Endothelial cell (in vitro differentiated cells): ENCODE data around the gene USP27X. TPM values are rescaled to one million over a fixed set of nuclear protein-coding genes. Genes with fewer than 3 reads are reported as not detected.

Experiments used
- DNase-seq: peaks from one replicate; pipeline ENCODE4 v3.0.0; 2021; ENCODE audit warnings: low spot score
- H3K27ac Mint-ChIP-seq: one replicate; pipeline ENCODE4 v1.8.0; 2021; ENCODE audit warnings: mixed read lengths, inconsistent platforms; ENCODE audit not compliant: unreplicated experiment
- H3K27me3 Mint-ChIP-seq: one replicate; pipeline ENCODE4 v1.8.0; 2021; ENCODE audit warnings: mild to moderate bottlenecking, moderate library complexity, mixed read lengths, inconsistent platforms; ENCODE audit not compliant: unreplicated experiment
- H3K36me3 Mint-ChIP-seq: one replicate; pipeline ENCODE4 v1.8.0; 2021; ENCODE audit warnings: mild to moderate bottlenecking, low read depth, mixed read lengths, inconsistent platforms; ENCODE audit not compliant: unreplicated experiment
- H3K4me1 Mint-ChIP-seq: one replicate; pipeline ENCODE4 v1.8.0; 2021; ENCODE audit warnings: mild to moderate bottlenecking, mixed read lengths, inconsistent platforms; ENCODE audit not compliant: unreplicated experiment
- H3K4me3 Mint-ChIP-seq: one replicate; pipeline ENCODE4 v1.8.0; 2021; ENCODE audit warnings: mild to moderate bottlenecking, mixed read lengths, inconsistent platforms; ENCODE audit not compliant: unreplicated experiment
- H3K9me3 Mint-ChIP-seq: one replicate; pipeline ENCODE4 v1.8.0; 2021; ENCODE audit warnings: mixed read lengths, inconsistent platforms; ENCODE audit not compliant: unreplicated experiment
- total RNA-seq: library from RNA; stranded (reverse); fragmentation: NEBNext Ultra II Directional; extraction: Animal tissue kit (Norgen Biotek cat#: 25700); gene quantifications from one replicate; pipeline ENCODE4 v1.2.1, GENCODE V29; 2021; ENCODE audit not compliant: unreplicated experiment
- TF ChIP-seq, protein P1 (sequence below): fragments of 200-600 bp; sonication (generic); IDR thresholded peaks from one replicate; pipeline ENCODE4 v1.5.0; 2021; ENCODE audit warnings: antibody characterized with exemption; ENCODE audit not compliant: unreplicated experiment

The USP27X gene
- total RNA-seq, 1 donor from 2014 or later: 6.6 TPM

DNA sequence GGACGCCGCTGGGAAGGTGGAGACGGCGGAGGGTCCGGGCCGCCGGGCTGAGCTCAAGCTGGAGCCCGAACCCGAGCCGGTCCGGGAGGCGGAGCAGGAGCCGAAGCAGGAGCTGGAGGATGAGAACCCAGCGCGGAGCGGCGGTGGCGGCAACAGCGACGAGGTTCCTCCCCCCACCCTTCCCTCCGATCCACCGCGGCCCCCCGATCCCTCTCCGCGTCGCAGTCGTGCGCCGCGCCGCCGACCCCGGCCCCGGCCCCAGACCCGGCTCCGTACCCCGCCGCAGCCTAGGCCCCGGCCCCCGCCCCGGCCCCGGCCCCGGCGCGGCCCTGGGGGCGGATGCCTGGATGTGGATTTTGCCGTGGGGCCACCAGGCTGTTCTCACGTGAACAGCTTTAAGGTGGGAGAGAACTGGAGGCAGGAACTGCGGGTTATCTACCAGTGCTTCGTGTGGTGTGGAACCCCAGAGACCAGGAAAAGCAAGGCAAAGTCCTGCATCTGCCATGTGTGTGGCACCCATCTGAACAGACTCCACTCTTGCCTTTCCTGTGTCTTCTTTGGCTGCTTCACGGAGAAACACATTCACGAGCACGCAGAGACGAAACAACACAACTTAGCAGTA lies 483 bp downstream of the USP27X start:
- Mint-ChIP-seq H3K9me3 (no peaks in the 10 kb centered on the region), H3K4me1 (peaks cover 15% of the 10 kb centered on the region), H3K36me3 (no peaks in the 10 kb centered on the region), H3K27ac (peak overlapping the region; percentile 18), H3K4me3 (peak overlapping the region; percentile 90), H3K27me3 (peaks cover 3% of the 10 kb centered on the region)
- no peak for DNase-seq
- TF ChIP-seq, protein P1, sequence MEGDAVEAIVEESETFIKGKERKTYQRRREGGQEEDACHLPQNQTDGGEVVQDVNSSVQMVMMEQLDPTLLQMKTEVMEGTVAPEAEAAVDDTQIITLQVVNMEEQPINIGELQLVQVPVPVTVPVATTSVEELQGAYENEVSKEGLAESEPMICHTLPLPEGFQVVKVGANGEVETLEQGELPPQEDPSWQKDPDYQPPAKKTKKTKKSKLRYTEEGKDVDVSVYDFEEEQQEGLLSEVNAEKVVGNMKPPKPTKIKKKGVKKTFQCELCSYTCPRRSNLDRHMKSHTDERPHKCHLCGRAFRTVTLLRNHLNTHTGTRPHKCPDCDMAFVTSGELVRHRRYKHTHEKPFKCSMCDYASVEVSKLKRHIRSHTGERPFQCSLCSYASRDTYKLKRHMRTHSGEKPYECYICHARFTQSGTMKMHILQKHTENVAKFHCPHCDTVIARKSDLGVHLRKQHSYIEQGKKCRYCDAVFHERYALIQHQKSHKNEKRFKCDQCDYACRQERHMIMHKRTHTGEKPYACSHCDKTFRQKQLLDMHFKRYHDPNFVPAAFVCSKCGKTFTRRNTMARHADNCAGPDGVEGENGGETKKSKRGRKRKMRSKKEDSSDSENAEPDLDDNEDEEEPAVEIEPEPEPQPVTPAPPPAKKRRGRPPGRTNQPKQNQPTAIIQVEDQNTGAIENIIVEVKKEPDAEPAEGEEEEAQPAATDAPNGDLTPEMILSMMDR: no peak

DNA sequence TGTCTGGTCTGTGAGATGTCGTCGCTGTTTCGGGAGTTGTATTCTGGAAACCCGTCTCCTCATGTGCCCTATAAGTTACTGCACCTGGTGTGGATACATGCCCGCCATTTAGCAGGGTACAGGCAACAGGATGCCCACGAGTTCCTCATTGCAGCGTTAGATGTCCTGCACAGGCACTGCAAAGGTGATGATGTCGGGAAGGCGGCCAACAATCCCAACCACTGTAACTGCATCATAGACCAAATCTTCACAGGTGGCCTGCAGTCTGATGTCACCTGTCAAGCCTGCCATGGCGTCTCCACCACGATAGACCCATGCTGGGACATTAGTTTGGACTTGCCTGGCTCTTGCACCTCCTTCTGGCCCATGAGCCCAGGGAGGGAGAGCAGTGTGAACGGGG lies 1.4 kb downstream of the USP27X start:
- no peak overlapping the region for H3K27ac Mint-ChIP-seq
- no peak for DNase-seq
- no peaks in the 10 kb centered on the region for H3K9me3 Mint-ChIP-seq
- peaks cover 3% of the 10 kb centered on the region for H3K27me3 Mint-ChIP-seq
- no peak overlapping the region for H3K4me3 Mint-ChIP-seq
- peaks cover 15% of the 10 kb centered on the region for H3K4me1 Mint-ChIP-seq
- no peaks in the 10 kb centered on the region for H3K36me3 Mint-ChIP-seq
- TF ChIP-seq, protein P1: no peak

DNA sequence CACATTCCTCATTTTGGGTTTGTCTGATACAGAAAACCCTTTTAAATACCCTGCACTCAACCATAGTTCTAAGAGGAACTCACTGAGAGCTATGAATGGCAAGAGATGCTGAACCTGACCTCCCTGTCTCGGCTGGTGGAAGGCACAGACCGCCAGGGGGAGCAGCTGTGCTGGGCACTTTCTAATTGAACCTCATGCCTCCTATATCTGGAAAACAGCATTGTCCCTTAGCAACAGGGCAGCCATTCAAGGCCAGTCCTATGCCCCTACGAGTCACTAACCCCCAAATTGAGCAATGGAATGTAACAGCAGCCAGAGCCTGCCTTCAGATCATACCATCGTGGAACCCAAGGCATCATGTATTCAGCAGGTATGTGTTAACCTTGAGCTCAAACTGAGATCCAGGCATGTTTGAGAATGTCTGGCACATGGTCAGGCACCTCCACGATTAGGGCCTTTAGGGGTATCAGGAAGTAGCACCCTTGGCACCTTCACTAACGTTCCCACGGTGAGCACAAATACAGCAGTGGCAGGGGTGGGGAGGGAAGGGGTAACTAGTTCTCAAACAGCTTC lies 5.1 kb downstream of the USP27X start:
- no peak overlapping the region for H3K4me3 Mint-ChIP-seq
- peaks cover 3% of the 10 kb centered on the region for H3K27me3 Mint-ChIP-seq
- TF ChIP-seq, protein P1: peak; percentile 49
- H3K36me3 Mint-ChIP-seq: no peaks in the 10 kb centered on the region
- peak overlapping the region; percentile 86 for H3K27ac Mint-ChIP-seq
- no peaks in the 10 kb centered on the region for H3K9me3 Mint-ChIP-seq
- H3K4me1 Mint-ChIP-seq: peaks cover 10% of the 10 kb centered on the region
- peak; percentile 70 for DNase-seq

DNA sequence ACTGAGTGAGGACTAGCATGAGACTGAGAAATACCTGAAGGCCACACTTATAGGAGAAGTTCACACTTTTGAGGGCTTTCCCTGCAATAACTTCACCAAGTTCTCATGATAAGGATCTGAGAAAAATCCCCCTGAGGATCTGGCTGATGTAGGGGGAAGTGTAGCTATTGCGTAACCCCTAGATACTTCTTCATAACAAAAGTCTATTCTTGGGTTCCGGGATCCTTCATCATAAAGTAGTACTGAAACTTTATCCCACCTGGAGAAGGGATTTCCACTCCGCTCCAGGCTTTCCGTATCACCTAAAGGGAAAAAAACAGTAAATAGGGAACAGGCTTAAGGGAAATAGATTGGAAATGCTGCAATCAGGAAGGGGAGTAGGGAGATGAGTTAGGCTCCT lies 13.3 kb downstream of the USP27X start:
- Mint-ChIP-seq H3K4me3 (no peak overlapping the region), H3K27ac (no peak overlapping the region), H3K36me3 (no peaks in the 10 kb centered on the region), H3K4me1 (no peaks in the 10 kb centered on the region), H3K9me3 (no peaks in the 10 kb centered on the region), H3K27me3 (no peaks in the 10 kb centered on the region)
- no peak for DNase-seq
- TF ChIP-seq, protein P1: no peak

DNA sequence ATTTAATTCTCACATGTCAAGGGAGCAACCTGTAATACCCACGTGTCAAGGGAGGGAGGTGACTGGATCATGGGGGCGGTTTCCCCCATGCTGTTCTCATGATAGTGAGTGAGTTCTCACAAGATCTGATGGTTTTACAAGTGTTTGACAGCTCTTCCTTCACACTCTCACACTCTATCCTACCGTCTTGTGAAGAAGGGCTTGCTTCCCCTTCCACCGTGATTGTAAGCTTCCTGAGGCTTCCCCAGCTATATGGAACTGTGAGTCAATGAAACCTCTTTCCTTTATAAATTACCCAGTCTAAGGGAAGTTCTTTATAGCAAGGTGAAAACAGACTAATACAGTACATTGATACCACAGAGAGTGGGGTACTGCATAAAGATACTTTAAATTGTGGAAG lies 17.7 kb downstream of the USP27X start:
- Mint-ChIP-seq H3K9me3 (no peaks in the 10 kb centered on the region), H3K4me1 (no peaks in the 10 kb centered on the region), H3K27ac (no peak overlapping the region), H3K36me3 (peaks cover 4% of the 10 kb centered on the region), H3K27me3 (no peaks in the 10 kb centered on the region), H3K4me3 (no peak overlapping the region)
- DNase-seq: no peak
- TF ChIP-seq, protein P1: no peak
